Neural progenitor cell (in vitro differentiated cells): ENCODE measurements around the gene PATE3. TPM values are rescaled to one million over a fixed set of nuclear protein-coding genes. Genes with fewer than 3 reads are reported as not detected.

Source experiments
- DNase-seq: peaks from one replicate; pipeline ENCODE4 v3.0.0-alpha.2; 2016; ENCODE audit warnings: low spot score
- H2AFZ ChIP-seq: fragments of 200-600 bp; sonication (generic); replicated peaks from 2 replicates; pipeline ENCODE4 v1.6.1; 2016; ENCODE audit warnings: antibody characterized with exemption
- H3F3A ChIP-seq: fragments of 200-600 bp; sonication (generic); 2 replicates; pipeline ENCODE4 v1.6.1; 2016; ENCODE audit warnings: antibody characterized with exemption, low read depth
- H3K27ac ChIP-seq: fragments of 200-600 bp; sonication (generic); 2 replicates; pipeline ENCODE4 v1.5.1; 2016; ENCODE audit warnings: mild to moderate bottlenecking
- H3K27me3 ChIP-seq: fragments of 200-600 bp; sonication (generic); 2 replicates; pipeline ENCODE4 v1.6.1; 2016; ENCODE audit warnings: mild to moderate bottlenecking, moderate library complexity
- H3K36me3 ChIP-seq: fragments of 200-600 bp; sonication (generic); 2 replicates; pipeline ENCODE4 v1.5.1; 2016
- H3K4me1 ChIP-seq: fragments of 200-600 bp; sonication (generic); 2 replicates; pipeline ENCODE4 v1.6.1; 2016; ENCODE audit warnings: mixed run types
- H3K4me2 ChIP-seq: fragments of 200-600 bp; sonication (generic); 2 replicates; pipeline ENCODE4 v1.6.1; 2016
- H3K4me3 ChIP-seq: fragments of 200-600 bp; sonication (generic); 2 replicates; pipeline ENCODE4 v1.5.1; 2016
- H3K79me2 ChIP-seq: fragments of 200-600 bp; sonication (generic); 2 replicates; pipeline ENCODE4 v1.6.1; 2016; ENCODE audit warnings: low read depth
- H3K9ac ChIP-seq: fragments of 200-600 bp; sonication (generic); 2 replicates; pipeline ENCODE4 v1.6.1; 2016
- H3K9me3 ChIP-seq: fragments of 200-600 bp; sonication (generic); 2 replicates; pipeline ENCODE4 v1.5.1; 2016; ENCODE audit warnings: low read depth
- H4K20me1 ChIP-seq: fragments of 200-600 bp; sonication (generic); 2 replicates; pipeline ENCODE4 v1.6.1; 2016; ENCODE audit warnings: low read depth
- H3K27ac Mint-ChIP-seq: 3 replicates; pipeline ENCODE4 v1.8.0; 2021; ENCODE audit warnings: mixed read lengths
- H3K27me3 Mint-ChIP-seq: 2 replicates; pipeline ENCODE4 v1.8.0; 2022; ENCODE audit warnings: low read depth, mild to moderate bottlenecking, inconsistent platforms, moderate library complexity, mixed read lengths; ENCODE audit not compliant: insufficient read depth
- H3K36me3 Mint-ChIP-seq: 3 replicates; pipeline ENCODE4 v1.8.0; 2021; ENCODE audit warnings: mixed read lengths
- H3K4me1 Mint-ChIP-seq: 3 replicates; pipeline ENCODE4 v1.8.0; 2021; ENCODE audit warnings: mixed read lengths
- H3K4me3 Mint-ChIP-seq: 3 replicates; pipeline ENCODE4 v1.8.0; 2021; ENCODE audit warnings: mild to moderate bottlenecking, moderate library complexity, mixed read lengths
- H3K9me3 Mint-ChIP-seq: 3 replicates; pipeline ENCODE4 v1.8.0; 2020; ENCODE audit warnings: mixed read lengths
- CTCF ChIP-seq: fragments of 200-600 bp; sonication (generic); IDR thresholded peaks from 2 replicates; pipeline ENCODE4 v1.5.1; 2017; ENCODE audit warnings: antibody characterized with exemption, mild to moderate bottlenecking
- EZH2 ChIP-seq: fragments of 200-600 bp; sonication (generic); IDR thresholded peaks from 2 replicates; pipeline ENCODE4 v1.6.1; 2017; ENCODE audit warnings: antibody characterized with exemption, mild to moderate bottlenecking, moderate library complexity
- EZH2phosphoT487 ChIP-seq: fragments of 200-600 bp; sonication (generic); IDR thresholded peaks from 2 replicates; pipeline ENCODE4 v1.6.1; 2017; ENCODE audit warnings: antibody characterized with exemption
- total RNA-seq: library from RNA; depleted of rRNA; stranded (reverse); fragments of >200 nt; gene quantifications from 2 replicates; pipeline ENCODE4 v1.2.3, GENCODE V29; 2015; ENCODE audit warnings: low replicate concordance

Gene PATE3
- total RNA-seq, 1 donor from 2014 or later, result not detected

- Histone ChIP-seq H3K4me1 (peaks cover 7% of the 10 kb centered on the region), H2AFZ (no peak overlapping the region), H3K27me3 (no peaks in the 10 kb centered on the region), H3K9me3 (no peaks in the 10 kb centered on the region), H3K36me3 (no peaks in the 10 kb centered on the region), H3K9ac (no peak overlapping the region), H3K79me2 (no peaks in the 10 kb centered on the region), H3K4me2 (no peak overlapping the region), H3K4me3 (no peak overlapping the region), H3K27ac (no peak overlapping the region), H3F3A (no peaks in the 10 kb centered on the region), H4K20me1 (no peaks in the 10 kb centered on the region)
- H3K9me3 Mint-ChIP-seq, result no peaks in the 10 kb centered on the region
- no peaks in the 10 kb centered on the region for H3K36me3 Mint-ChIP-seq
- TF ChIP-seq EZH2phosphoT487 (no peak), EZH2 (no peak), CTCF (no peak)
- H3K4me1 Mint-ChIP-seq, result peaks cover 7% of the 10 kb centered on the region
- peaks cover 3% of the 10 kb centered on the region for H3K27me3 Mint-ChIP-seq
- no peak for DNase-seq
- H3K27ac Mint-ChIP-seq, result no peak overlapping the region
- no peak overlapping the region for H3K4me3 Mint-ChIP-seq
Measured at GRCh38 chr11:125768336-125769046, 19.4 kb upstream of the PATE3 start.

GRCh38 chr11:125770583-125770982 is 17.3 kb upstream of the PATE3 start:
- Histone ChIP-seq H3K79me2 (no peaks in the 10 kb centered on the region), H3K4me3 (no peak overlapping the region), H3K4me2 (no peak overlapping the region), H3K9me3 (no peaks in the 10 kb centered on the region), H2AFZ (no peak overlapping the region), H3K9ac (no peak overlapping the region), H4K20me1 (no peaks in the 10 kb centered on the region), H3K27ac (no peak overlapping the region), H3K36me3 (no peaks in the 10 kb centered on the region), H3K27me3 (no peaks in the 10 kb centered on the region), H3K4me1 (peaks cover 7% of the 10 kb centered on the region), H3F3A (no peaks in the 10 kb centered on the region)
- Mint-ChIP-seq H3K4me1 (peaks cover 7% of the 10 kb centered on the region), H3K27ac (no peak overlapping the region), H3K27me3 (peaks cover 3% of the 10 kb centered on the region), H3K4me3 (no peak overlapping the region), H3K9me3 (no peaks in the 10 kb centered on the region), H3K36me3 (no peaks in the 10 kb centered on the region)
- DNase-seq, result no peak
- TF ChIP-seq EZH2phosphoT487 (no peak), EZH2 (no peak), CTCF (no peak)

DNA sequence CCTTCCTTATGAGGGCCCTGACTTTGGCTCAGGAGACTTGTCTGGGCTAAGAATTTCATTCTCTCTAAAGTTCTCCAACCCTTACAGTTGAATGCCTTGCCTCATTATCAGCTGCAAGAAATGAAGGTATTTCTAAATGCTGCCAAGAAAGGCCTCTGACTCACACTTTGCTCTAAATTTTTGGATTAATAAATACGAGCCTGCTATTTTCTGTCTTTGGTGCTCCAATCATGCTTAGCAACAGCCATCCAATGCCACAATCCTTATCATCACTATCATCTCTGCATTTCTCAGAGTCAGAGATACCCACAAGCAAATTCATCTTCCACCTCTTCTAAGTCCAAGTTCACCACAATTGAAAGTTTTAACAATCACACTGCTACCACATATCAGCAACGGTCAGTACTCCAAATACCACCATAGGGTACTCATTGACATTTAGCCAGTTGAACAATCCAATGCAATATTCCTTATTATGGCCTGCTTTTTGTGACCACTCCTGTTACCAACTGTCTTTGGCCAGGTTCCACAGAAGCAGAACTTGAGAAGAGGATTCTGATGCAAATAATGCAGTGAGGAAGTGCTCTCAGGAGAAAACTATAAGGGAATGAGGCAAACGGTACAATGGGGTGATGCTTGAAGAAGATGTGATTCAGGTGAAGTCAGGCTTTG is 15.0 kb upstream of the PATE3 start:
- Mint-ChIP-seq H3K27ac (no peak overlapping the region), H3K36me3 (no peaks in the 10 kb centered on the region), H3K4me1 (peaks cover 3% of the 10 kb centered on the region), H3K9me3 (no peaks in the 10 kb centered on the region), H3K4me3 (no peak overlapping the region), H3K27me3 (peaks cover 3% of the 10 kb centered on the region)
- Histone ChIP-seq H3K36me3 (no peaks in the 10 kb centered on the region), H3K27ac (no peak overlapping the region), H4K20me1 (no peaks in the 10 kb centered on the region), H3K79me2 (no peaks in the 10 kb centered on the region), H3K4me2 (no peak overlapping the region), H3K9ac (no peak overlapping the region), H3K4me3 (no peak overlapping the region), H3K27me3 (no peaks in the 10 kb centered on the region), H2AFZ (no peak overlapping the region), H3K9me3 (no peaks in the 10 kb centered on the region), H3F3A (no peaks in the 10 kb centered on the region), H3K4me1 (no peaks in the 10 kb centered on the region)
- no peak for DNase-seq
- no peak for TF ChIP-seq EZH2phosphoT487
- no peak for TF ChIP-seq EZH2
- no peak for TF ChIP-seq CTCF
